Measurements from ENCODE around the gene AUNIP. TPM values are rescaled to one million over a fixed set of nuclear protein-coding genes. Genes with fewer than 3 reads are reported as not detected.

Gene AUNIP
- total RNA-seq, 4 donors from 2014 or later, result 1.3 to 5.4 (median 2.5) TPM

GRCh38 chr1:25799935-25800702 lies 59.1 kb downstream of the AUNIP start, which contains the start of gene SELENON:
TSS of gene SELENON (plus strand) at chr1:25800193. CDS start at chr1:25800231, 38 bp downstream.
- H3K4me3 ChIP-seq, result peak within 1 kb of the TSS; percentile 50 to 76 (median 69)
- H3K36me3 ChIP-seq, result peaks cover 0 to 7% (median 0%) of the 10 kb centered on the region in 3 donors
- H3K27me3 ChIP-seq, result no peaks in the 10 kb centered on the region
- TF ChIP-seq CTCF (IDR thresholded peaks at IDR 0.05) (no peak), POLR2A (IDR thresholded peaks at IDR 0.05) (peak in 1 of 4 donors; percentile 16)
- H3K27ac ChIP-seq, result peak within 1 kb of the TSS; percentile 84 to 93 (median 87)
- 7 to 36% methylated on average over 4 to 6 of the region's 91 CpGs for WGBS, 2 donors
- no peaks in the 10 kb centered on the region for H3K9me3 ChIP-seq
- peaks cover 29 to 90% (median 46%) of the 10 kb centered on the region in 3 donors for H3K4me1 ChIP-seq
- intact Hi-C loops (cut with DNase I), result loop anchor here (5.0 kb wide), 1 partner anchor 193 kb away; no protein-coding TSS in a partner anchor
- DNase-seq, result no peak

GRCh38 chr1:25799352-25799934 lies 59.8 kb downstream of the AUNIP start:
- Histone ChIP-seq H3K27me3 (no peaks in the 10 kb centered on the region), H3K9me3 (no peaks in the 10 kb centered on the region), H3K4me3 (peak overlapping the region; percentile 32 to 76 (median 69)), H3K36me3 (peaks cover 0 to 5% (median 0%) of the 10 kb centered on the region in 3 donors), H3K4me1 (peaks cover 28 to 83% (median 39%) of the 10 kb centered on the region in 3 donors), H3K27ac (peak overlapping the region; percentile 84 to 93 (median 87))
- 14 to 37% methylated on average over 4 to 8 of the region's 12 CpGs for WGBS, 2 donors
- intact Hi-C loops (cut with DNase I), result loop anchor here (5.0 kb wide), 1 partner anchor 192 kb away; no protein-coding TSS in a partner anchor
- DNase-seq, result no peak
- no peak for TF ChIP-seq POLR2A (IDR thresholded peaks at IDR 0.05)
- TF ChIP-seq CTCF (IDR thresholded peaks at IDR 0.05), result no peak

GRCh38 chr1:25798666-25799351 lies 60.4 kb downstream of the AUNIP start:
- intact Hi-C loops (cut with DNase I), result loop anchor here (5.0 kb wide), 1 partner anchor 192 kb away; no protein-coding TSS in a partner anchor
- Histone ChIP-seq H3K36me3 (peaks cover 0 to 5% (median 0%) of the 10 kb centered on the region in 3 donors), H3K4me3 (peak overlapping the region in 1 of 4 donors; percentile 70), H3K27me3 (no peaks in the 10 kb centered on the region), H3K4me1 (peaks cover 24 to 77% (median 33%) of the 10 kb centered on the region in 3 donors), H3K9me3 (no peaks in the 10 kb centered on the region), H3K27ac (peak overlapping the region in 3 of 4 donors; percentile 84 to 93 (median 90))
- DNase-seq, result no peak
- TF ChIP-seq POLR2A (IDR thresholded peaks at IDR 0.05), result no peak
- TF ChIP-seq CTCF (IDR thresholded peaks at IDR 0.05), result no peak
- WGBS, 2 donors, result 69% methylated on average over 3 of the region's 8 CpGs

- H3K27ac ChIP-seq, result no peak overlapping the region
- 81 to 91% methylated on average over 3 to 5 of the region's 8 CpGs for WGBS, 2 donors
These were observed 61.3 kb downstream of the AUNIP start for GRCh38 chr1:25797939-25798338.

More at GRCh38 chr1:25797939-25798338, 61.3 kb downstream of the AUNIP start:
- peaks cover 0 to 3% (median 0%) of the 10 kb centered on the region in 3 donors for H3K36me3 ChIP-seq
- H3K4me1 ChIP-seq, result peaks cover 24 to 68% (median 30%) of the 10 kb centered on the region in 3 donors
- H3K9me3 ChIP-seq, result no peaks in the 10 kb centered on the region
- no peaks in the 10 kb centered on the region for H3K27me3 ChIP-seq
- intact Hi-C loops (cut with DNase I), result loop anchor here (5.0 kb wide), 1 partner anchor 191 kb away; no protein-coding TSS in a partner anchor
- DNase-seq, result no peak
- TF ChIP-seq POLR2A (IDR thresholded peaks at IDR 0.05), result no peak
- peak in 4 of 6 experiments; percentile 39 to 64 (median 42) for TF ChIP-seq CTCF (IDR thresholded peaks at IDR 0.05)
- no peak overlapping the region for H3K4me3 ChIP-seq
